ENCODE measurements around the gene RNU7-1.

The RNU7-1 gene

GRCh38 chr12:6937481-6938352 lies 5.9 kb upstream of the RNU7-1 start:
- peak; percentile 81 for DNase-seq (ENCODE audit: low spot score)

- DNase-seq (ENCODE audit: low spot score): no peak
Observed at GRCh38 chr12:6938353-6939190, 5.0 kb upstream of the RNU7-1 start.

- no peak for DNase-seq (ENCODE audit: low spot score)
Observed at GRCh38 chr12:6939191-6939540, 4.5 kb upstream of the RNU7-1 start.

- no peak for DNase-seq (ENCODE audit: low spot score)
Observed at GRCh38 chr12:6941267-6941666, 2.3 kb upstream of the RNU7-1 start.

GRCh38 chr12:6941782-6942181 lies 1.8 kb upstream of the RNU7-1 start:
- no peak for DNase-seq (ENCODE audit: low spot score)

- no peak for DNase-seq (ENCODE audit: low spot score)
Observed at GRCh38 chr12:6942331-6942665, 1.3 kb upstream of the RNU7-1 start.

- peak; percentile 88 for DNase-seq (ENCODE audit: low spot score)
Observed at GRCh38 chr12:6943389-6943721, 261 bp upstream of the RNU7-1 start.

GRCh38 chr12:6944381-6945186 lies 968 bp downstream of the RNU7-1 start:
- DNase-seq (ENCODE audit: low spot score): peak; percentile 87

- DNase-seq (ENCODE audit: low spot score): no peak
Observed at GRCh38 chr12:6945613-6946012, 2.0 kb downstream of the RNU7-1 start.

GRCh38 chr12:6946033-6946919 lies 2.7 kb downstream of the RNU7-1 start:
- DNase-seq (ENCODE audit: low spot score): no peak

- no peak for DNase-seq (ENCODE audit: low spot score)
Observed at GRCh38 chr12:6946920-6947374, 3.3 kb downstream of the RNU7-1 start.

- no peak for DNase-seq (ENCODE audit: low spot score)
Observed at GRCh38 chr12:6947615-6948014, 4.0 kb downstream of the RNU7-1 start.

- no peak for DNase-seq (ENCODE audit: low spot score)
Observed at GRCh38 chr12:6948873-6949594, 5.4 kb downstream of the RNU7-1 start.

GRCh38 chr12:6950401-6950801 lies 6.8 kb downstream of the RNU7-1 start:
- DNase-seq (ENCODE audit: low spot score): no peak

- no peak for DNase-seq (ENCODE audit: low spot score)
Observed at GRCh38 chr12:6950811-6951540, 7.4 kb downstream of the RNU7-1 start, which contains the start of gene PTPN6. PTPN6 (plus strand) TSS chr12:6951356; CDS start chr12:6951513, 157 bp downstream.

GRCh38 chr12:6951551-6952120 lies 8.0 kb downstream of the RNU7-1 start:
- DNase-seq (ENCODE audit: low spot score): no peak

GRCh38 chr12:6952121-6952862 lies 8.7 kb downstream of the RNU7-1 start:
- DNase-seq (ENCODE audit: low spot score): no peak

GRCh38 chr12:6952863-6953441 lies 9.3 kb downstream of the RNU7-1 start:
- no peak for DNase-seq (ENCODE audit: low spot score)
